NCI-H2029 (cell line): Measurements from ENCODE around the gene UPK3A.
A peak's percentile ranks its signal among the peaks of the same experiment; 100 is the strongest.

ENCODE experiments used
- DNase-seq: peaks from one replicate; lab custom pipeline; 2025; lab: John Stamatoyannopoulos, UW

UPK3A gene

DNA sequence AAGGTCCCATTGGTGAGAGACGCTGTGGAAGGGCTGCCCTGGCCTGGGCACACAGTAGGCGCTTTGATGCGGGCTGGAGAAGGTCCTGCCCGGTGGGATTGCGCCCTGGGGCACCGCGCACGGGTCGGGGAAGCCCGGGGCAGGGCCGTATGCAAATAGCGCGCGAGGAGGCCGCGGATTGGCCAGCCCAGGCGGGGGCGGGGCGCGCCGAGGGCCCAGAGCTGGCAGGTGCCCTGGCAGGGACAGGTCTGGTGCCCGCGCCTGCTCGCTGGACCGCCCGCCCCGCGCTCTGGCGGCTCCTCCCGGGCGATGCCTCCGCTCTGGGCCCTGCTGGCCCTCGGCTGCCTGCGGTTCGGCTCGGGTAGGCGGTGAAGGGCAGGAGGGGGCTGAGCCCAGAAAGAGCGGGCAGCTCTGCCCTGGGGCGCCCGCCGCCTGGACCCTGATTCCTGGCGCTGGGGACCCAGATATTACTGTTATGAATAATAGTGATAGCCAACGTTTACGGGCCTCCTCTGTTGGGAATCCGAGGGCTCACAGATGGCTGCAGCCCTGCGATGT, at the start of gene UPK3A:
TSS of gene UPK3A (plus strand) at position 245 of the 558 bp plus-strand sequence. CDS start at position 310, 65 bp downstream.
- peak; percentile 69 for DNase-seq

DNA sequence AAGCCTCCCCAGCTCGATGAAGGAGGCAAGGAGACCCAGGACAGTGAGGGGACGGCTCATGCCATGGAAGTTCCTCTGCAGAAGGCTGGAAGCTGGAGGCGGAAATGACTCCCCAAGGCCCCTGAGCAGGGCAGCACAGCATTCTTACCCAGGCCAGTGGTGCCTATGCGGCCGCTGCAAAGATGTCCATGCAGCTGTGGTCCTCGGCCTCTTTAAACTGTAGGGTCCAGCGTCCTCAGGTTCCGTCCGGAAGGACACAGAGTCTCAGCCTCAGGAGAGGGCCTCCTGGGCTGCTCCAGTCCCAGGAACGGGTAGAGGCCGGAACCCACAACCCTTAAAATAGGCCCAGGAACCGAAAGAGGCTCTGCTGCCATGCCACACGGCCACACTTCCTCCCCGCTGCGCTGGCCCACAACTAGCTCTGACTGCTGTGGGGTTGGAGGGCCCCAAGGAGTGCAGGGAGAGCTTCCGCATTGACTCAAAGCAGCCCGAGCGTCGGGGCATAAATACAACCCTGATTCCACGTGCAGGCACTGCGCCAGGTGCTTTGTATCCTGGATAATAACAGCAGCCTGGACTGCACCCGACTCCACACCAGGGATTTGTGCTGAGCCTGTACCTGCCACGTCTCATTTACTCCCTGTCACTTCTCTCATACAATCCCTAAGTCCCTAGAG, 49.5 kb upstream of the UPK3A start:
- peak; percentile 6 for DNase-seq

DNA sequence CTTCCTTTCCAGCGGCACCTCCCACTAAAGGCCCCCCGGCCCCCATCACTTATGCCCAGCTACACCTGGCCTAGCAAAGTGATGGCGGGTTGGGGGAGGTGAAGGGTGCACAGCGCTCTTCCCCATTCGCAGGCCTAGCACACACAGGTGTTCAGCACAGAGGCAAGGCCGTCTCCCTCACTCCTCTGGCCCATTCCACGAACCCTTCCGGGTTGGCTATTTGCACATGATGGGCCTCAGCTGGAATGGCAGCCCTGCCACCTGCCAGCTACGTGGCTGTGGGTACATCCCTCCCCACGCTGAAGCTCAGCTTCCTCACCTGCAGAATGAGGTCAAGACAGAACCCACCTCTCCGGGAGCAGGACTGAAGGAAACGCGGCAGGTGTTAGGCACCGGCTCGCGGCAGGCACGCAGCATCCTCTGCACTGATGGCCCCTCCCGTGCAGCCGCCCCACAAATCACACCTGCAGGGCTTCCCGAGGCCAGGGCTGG, 48.9 kb upstream of the UPK3A start:
- DNase-seq, result peak; percentile 44

DNA sequence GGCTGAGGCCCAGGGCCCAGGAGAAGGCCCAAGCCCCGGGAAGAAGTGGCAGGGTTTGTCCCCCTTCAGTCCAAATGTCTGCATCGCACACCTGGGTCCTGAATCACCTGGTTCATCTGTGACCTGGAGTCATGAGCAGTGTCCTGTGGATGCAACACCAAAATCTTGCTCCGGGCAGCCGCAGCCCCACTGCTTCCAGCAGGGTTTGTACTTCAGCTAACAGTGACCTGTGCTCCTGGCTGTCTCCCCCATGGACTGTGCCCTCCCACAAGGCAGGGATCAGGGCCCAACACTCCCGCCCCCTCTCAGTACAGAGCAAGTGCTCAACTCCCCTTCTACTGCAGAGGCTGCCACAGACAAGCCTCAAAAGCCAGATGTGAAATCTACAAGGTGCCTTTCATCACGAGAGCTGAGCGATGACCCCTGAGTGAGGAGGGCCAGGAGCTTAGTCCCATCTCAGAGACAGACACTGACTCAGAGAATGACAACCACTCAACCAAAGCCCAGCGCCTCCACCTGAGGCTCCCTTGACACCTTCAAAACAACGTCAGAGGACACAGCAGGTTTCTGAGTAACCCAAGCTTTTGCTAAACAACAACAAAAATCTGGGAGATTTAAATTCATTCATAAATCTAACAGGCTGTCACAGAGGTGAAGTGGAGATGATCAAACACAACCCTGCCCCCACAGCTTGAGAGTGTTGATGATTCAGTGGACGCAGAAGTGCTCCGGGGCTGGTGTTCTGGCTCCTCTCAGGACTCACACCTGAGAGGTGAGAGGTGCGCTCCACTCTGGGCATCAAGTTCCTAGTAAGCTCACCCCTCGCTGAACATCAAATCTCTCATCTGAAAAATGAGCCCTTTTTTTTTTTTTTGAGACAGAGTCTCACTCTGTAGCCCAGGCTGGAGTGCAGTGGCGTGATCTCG, 47.4 kb upstream of the UPK3A start:
- DNase-seq, result peak; percentile 14

DNA sequence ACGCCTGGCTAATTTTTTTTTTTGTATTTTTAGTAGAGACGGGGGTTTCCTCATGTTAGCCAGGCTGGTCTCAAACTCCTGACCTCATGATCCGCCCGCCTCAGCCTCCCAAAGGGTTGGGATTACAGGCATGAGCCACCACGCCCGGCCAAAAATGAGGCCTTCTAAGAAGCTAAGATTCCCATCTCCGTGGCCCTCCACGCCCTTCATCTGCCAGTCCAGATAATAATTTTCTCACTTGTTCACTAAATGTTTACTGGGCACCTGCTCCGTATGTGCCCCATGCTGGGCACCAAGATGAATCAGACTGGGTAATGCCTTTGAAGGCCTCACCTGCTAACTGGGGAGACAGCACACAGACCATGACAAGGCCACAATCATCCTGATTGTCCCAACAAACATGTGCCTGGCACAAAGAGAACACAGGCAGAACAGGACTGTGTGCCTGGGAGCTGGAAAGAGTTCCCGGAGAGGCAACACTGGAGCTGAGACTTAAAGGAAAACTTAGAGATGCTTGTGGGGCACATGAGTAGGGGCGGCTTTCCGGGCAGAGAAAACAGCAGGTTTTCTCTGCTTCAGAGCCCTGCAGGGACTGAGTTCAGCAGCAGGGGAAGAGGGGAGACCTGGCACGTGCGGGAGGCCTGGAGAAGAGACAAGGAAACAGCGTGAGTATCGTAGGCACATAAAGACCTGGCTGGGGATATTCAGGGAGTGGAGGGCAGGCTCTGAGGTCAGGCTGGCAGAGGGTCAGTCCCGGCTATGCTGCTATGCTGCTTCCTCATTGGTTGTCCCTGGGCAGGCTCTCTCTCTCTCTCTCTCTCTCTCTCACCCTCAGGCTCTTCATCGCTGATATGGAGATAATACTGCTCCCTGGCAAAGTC, 46.4 kb upstream of the UPK3A start:
- no peak for DNase-seq

DNA sequence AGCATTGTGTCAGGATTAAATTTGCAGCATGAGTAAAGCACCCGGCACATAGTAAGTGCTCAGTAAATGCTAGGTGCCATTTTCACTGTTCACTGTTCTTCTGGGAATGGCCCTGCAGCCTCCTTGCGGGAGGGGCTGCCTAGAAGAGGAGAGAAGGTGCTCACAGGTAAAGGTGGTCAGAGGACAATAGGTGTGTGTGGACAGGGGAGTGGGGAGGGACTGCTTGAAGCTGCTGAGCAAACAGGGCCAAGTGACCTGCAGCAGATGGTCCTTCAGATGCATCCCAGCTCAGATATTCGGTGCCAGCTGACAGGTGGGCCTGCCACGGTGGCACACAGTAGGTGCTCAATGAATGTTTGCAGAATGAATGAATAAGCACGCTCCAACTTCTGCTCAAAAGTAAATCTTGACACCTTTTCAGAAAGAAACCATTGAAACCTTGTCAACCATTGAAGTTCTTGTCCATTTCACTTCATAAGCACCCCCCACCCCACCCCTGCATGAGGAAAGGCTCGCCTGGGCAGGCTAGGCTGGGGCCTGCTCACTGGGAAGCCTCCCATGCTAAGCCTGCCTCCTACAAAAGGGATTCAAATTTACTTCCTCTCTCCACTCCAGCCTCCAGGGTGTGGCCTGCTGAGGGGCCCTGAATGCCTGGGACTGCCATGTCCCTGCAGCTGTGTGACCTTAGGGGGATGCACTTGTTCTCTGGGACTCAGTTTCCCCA, 45.6 kb upstream of the UPK3A start:
- DNase-seq, result peak; percentile 13

DNA sequence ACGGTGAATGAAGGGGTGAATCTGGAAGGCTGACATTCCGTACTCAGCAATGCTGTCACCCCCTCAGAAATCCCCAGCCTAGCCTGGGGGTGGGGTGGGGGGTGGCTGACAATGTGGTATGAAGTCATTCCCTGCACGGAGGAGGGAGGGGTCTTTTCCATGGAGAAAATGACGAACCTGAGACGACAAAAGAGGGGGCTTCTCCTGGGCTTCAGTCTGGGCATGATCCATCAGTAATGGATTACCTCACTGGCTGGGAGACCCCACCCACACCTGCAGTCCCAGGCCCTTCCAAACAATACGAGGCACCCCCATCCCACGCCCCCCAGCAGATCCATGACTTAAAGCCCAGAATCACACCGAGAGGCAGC, 45.1 kb upstream of the UPK3A start:
- DNase-seq, result no peak

DNA sequence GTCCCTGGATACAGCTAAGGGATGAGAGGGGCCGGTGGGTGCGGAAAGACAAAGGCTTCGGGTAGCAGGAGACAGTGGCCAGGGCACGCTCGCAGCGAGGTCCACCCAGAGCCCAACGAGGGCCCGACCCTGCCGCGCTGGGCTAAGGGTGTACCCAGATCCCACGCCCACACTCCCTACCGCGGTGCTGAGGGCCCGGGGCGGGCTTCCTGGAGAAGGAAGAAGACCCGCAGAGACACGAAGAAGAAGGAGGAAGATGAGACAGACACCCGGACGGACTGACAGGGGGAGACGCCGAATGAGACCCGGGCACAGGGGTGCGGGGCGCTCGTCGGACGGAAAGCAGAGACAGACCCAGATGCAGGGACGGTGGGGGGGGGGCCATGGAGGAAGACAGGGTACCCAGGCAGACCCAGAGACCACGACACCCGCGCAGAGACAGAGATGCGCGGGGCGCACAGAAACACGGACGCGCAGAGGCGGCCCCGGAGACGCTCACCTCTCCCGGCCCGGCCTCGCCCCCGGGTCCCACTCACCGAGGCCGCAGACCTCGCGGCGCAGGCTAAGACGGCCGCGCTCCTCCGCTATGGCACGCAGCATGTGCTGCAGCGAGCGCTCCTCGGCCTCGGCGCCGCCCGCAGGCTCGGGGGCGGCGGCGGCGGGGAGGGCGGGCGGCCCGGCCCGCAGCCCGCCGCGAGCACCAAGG, 44.5 kb upstream of the UPK3A start:
- no peak for DNase-seq

DNA sequence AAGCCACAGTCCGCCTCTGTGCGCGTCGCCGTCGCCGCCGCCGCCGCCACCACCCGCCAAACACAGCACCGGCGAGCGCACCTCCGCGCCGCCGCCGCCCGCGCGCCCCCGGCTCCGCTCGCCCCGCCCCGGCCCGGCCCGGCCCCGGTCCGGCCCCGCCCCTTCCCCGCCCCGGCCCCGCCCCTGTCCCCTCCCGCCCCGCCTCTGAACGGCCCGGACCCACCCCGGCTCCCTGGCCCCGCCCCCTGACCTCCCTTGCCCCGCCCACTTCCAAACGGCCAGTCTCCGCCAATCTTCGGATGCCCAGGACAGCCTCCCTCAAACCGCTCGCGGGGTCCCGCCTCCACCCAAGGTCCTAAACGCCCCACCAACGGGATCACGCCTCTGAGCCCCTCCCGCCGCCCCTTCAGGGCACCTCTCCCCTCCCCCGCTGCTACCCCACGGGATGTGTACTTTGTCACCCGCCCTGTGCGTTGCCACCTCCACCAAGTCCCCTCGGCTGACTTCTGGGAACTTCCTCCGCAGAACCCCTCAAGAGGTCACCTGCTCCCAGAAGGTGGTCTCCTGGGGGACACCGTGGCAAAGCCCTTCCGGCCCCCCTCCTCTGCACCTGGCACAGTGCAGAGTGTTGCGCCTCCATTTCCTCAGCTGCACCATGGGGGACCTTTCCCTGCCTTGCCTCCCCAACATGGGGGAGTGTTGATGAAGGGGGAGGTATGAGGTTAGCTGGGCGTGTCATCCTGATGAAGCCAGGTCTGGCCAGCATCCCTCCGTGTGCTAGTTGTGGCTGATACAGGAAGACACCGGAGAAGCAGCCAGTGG, 43.7 kb upstream of the UPK3A start, which contains the start of gene KIAA0930:
TSS of gene KIAA0930 (minus strand) at position 85 of the 822 bp plus-strand sequence. CDS start 191 bp downstream, outside the sequence.
- DNase-seq, result peak; percentile 60

DNA sequence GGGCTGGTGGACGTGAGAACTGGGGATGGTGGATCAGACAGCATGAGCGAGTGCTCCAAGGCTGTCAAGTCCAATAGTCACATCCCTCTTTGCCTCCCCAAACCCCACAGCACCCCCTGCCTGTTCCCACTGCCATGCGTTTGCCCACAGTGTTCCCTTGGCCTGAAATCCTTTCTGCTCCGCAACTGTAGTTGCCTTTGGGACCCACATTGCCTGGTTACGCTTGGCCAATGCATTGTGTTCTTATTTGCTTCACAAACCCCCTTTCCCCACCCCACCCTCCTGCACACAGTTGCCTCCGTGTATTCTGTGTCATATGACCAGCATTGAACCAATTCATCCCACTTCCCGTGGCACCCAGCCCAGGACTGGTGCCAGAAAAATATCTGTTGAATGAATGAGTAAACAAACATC, 42.0 kb upstream of the UPK3A start:
- DNase-seq, result peak; percentile 90

DNA sequence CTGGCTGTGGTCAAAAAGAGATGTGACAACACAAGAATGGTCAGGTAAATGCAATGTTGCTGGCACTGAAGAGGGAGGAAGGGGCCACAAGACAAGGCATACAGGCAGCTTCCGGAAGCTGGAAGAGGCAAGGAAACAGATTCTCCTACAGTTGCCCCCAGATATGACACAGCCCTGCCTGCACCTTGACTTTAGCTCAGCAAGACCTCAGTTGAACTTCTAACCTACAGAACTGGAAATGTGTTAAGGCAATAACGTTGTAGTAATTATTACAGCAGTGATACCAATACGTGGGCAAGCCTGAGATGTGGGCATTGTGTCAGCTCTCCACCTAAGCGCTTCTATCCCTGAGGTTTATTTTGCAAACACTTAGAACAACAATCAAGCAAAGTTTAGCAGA, 39.8 kb upstream of the UPK3A start:
- no peak for DNase-seq

DNA sequence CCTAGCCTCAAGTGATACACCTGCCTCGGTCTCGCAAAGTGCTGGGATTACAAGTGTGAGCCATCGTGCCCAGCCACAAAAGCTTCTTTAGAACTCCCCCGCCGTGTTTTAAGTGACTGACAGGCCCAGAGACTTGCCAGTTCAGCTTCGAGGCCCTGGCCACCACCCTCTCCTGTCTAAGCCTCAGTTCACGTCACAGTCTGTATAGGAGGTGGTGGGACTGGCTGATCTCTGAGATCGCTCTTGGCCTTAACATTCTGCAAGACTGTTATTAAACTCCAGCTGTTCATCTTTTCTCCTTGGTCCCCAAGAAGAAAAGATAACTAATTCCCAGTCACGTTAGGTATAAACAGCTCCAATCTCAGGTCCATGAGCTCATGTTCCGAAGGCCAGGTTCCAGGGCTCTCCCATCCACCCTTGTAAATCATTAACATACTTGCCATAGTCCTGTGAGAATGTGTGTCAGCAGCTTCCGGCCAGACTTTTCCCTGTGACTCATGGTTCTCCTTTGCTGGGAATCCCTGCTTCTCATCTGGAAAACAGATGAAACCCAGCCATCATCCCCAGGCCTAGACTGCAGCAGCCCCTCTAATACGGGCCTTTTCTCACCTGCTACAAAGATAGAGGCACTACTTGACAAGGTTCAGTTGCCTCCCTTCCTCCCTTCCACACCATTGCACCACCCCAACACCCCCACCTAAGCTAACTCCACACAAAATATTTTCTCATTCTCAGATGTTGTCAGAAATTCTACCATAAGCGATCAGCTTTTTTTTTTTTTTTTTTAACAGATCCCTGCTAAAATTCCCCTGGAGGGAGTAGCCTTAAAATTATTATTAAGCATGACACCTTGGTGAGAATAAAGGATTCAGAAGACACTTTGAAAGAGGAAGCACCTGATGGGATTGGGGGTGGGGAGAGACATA, 38.4 kb upstream of the UPK3A start:
- no peak for DNase-seq

DNA sequence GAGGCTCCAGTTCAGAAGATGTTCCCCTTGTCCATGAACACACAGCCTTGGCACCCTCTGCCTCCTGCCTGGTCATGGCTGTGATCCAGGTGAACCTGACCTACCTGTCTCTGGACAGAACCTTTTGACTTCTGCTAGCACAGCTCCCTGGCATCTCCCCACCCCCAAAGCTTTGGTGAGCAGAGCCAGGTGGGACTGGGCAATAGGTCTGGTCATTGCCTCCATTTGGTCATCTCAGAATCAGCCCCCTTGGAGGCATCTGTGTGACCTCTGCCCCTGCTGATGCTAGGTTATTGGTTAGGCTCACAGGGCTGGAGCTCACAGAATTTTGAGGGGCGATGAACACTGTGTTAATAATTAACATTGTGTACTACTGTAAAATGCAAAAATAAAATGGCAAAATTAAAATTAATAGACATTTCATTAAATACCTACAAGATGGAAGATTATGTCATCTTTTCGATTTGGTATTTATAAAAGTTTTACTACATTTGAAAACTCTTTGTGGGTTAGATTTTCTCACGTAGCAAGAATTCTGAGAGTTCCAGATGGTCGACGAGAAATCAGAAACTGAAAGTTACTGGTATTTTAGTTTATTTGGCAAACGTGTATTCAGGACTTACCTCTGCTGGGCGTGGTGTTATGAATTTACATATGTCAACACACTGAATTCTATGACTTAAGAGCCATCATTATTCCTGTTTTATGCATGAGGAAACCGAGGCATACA, 35.8 kb upstream of the UPK3A start:
- DNase-seq, result peak; percentile 13

DNA sequence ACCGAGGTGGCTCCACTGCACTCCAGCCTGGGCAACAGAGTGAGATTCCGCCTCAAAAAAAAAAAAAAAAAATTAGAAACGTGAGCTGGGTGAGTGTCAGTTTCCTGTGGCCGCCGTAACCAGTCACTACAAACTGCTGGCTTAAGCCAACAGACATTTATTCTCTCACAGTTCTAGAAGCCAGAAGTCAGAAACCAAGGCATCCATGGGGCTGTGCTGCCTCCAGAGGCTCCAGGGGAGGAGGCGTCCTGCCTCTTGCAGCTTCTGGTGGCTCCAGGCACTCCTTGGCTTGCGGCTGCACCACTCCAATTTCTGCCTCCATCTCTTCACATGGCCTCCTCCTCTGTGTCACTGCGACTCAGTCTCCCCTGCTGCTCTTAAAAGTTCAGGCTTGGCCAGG, 32.9 kb upstream of the UPK3A start:
- DNase-seq, result no peak

DNA sequence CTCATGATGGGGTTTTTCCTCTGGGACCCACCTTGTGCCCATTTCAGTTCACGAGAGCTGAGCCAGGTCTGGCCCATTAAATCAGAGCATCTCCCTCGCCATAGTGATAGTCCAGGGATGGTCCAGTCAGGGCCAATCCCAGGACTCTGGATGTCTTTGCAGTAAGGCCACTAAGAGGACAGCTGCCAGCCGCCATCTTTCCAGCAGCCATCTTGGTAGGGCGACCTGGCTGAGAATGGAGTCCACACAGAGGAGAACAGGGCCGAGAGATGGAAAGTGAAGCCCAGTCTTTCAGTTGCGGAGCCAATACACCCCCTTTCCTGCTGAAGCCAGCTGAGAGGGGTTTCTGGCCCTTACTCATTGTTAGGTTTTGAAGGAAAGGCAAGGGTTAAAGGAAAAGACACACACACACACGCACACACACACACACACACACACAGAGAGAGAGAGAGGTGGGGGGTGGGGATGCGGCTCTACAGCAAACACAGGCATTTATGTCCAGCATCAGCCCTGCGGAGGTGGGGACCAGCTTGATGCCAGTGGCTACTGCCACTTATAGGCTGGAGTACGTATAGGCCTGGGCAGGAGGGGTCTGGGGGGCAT, 31.6 kb upstream of the UPK3A start:
- no peak for DNase-seq

DNA sequence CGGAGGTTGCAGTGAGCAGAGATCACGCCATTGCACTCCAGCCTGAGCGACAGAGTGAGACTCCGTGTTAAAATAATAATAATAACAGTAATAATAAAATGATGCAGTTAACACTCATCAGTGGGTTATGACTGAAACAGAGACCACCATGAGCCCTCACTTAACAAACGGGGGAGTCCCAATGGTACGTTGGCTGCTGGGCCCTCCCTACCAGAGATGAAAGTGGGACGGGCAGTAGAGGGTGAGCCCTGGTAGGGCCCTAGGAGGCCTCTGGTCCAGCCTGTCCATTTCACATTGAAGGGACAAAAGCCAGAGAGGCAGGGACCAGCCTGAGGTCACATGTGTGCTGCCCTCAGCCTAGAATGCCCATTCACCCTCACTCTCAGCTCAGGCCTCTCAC, 30.4 kb upstream of the UPK3A start:
- no peak for DNase-seq

DNA sequence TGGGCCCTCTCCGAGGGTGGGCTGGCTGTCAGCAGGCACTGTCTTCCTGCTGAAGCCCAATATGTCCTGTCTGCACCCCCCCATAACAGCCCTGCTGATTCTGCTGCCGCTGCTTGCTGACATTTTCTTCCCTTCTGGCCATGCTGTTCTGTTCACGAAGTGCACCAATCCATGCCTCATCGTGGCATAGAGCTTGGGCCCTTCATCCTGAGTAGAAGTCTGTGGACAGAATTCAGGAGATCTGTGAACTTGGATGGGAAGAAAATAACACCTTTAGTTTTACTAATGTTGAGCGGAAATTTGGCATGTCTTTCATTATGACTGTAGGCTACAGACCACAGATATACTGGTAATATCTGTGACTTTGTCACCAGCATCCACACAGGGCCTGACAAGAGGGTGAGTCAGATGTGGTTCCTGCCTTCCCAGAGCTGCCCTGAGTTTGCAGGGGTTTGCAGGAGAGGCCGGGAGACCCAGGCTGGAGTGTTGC, 29.9 kb upstream of the UPK3A start:
- no peak for DNase-seq
